NCI-H1694 (cell line): Measurements from ENCODE around the gene IFNL3.
"Not testable (repeated sequence)": the region's sequence is repeated elsewhere in the genome, so short reads cannot be mapped to it uniquely, and the experiment has no call there.

Source experiments
- DNase-seq: peaks from one replicate; lab custom pipeline; 2025; lab: John Stamatoyannopoulos, UW

The IFNL3 gene

GRCh38 chr19:39253374-39254149 is 8.8 kb upstream of the IFNL3 start:
- no peak for DNase-seq

GRCh38 chr19:39252458-39252857 is 7.7 kb upstream of the IFNL3 start:
- no peak for DNase-seq

DNA sequence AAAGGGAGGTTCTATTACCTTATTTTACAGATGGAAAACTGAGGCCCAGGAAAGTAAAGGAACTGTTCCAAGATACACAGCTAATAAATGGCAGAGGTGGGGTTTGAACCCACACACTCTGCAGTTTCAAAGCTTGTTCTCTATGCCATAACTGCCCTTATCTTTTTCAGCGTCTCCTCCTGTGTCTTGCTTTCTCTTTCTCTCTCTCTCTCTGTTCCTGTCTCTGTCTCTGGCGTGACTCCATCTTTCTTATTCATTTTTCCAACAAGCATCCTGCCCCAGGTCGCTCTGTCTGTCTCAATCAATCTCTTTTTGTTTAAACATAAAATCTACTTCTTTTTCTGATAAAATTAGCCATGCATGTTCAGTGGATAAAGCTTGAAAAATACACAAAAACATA is 7.0 kb upstream of the IFNL3 start:
- no peak for DNase-seq

GRCh38 chr19:39251081-39251480 is 6.3 kb upstream of the IFNL3 start:
- DNase-seq: no peak

GRCh38 chr19:39248806-39249205 is 4.0 kb upstream of the IFNL3 start, which contains the start of gene IFNL4:
TSS of gene IFNL4 (minus strand) at chr19:39248856.
- DNase-seq: no peak

GRCh38 chr19:39247701-39248664 is 3.2 kb upstream of the IFNL3 start:
- no peak for DNase-seq

DNA sequence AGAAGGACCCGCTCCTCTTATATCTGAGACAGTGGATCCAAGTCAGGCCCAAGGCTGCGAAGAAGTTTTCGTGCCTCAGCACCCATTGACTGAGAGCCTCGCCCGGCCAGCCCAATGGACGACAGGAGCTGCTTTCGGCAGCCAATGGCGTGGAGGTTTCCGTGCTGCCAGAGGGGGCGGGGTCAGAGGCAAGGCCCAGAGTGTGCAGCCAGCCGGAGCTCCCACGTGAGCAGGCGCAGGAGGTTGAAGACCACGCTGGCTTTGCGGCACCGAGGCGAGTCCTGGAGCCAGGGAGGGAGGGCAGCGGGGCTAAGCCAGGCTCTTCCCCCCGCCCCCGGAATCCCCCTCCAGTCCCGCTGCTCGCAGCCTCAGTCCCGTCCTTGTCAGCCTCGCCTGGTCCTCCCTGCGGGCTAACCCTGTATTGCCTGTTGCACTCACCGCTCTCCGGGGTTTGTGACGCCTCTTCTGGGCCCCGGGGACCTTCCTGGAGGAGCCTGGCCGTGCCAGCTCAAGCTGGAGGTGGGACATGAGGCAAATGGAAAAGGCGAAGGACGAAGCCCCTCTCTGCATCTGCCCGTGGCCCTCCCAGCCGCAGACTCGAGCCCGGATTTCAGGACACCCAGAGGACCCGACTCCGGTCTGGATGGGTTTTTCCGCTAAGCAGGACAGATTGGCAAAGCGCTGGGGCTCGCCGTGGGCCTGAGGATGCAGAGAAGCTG is 2.3 kb upstream of the IFNL3 start:
- no peak for DNase-seq

- not testable (repeated sequence) for DNase-seq
Observed at GRCh38 chr19:39245166-39245565, 360 bp upstream of the IFNL3 start.

DNA sequence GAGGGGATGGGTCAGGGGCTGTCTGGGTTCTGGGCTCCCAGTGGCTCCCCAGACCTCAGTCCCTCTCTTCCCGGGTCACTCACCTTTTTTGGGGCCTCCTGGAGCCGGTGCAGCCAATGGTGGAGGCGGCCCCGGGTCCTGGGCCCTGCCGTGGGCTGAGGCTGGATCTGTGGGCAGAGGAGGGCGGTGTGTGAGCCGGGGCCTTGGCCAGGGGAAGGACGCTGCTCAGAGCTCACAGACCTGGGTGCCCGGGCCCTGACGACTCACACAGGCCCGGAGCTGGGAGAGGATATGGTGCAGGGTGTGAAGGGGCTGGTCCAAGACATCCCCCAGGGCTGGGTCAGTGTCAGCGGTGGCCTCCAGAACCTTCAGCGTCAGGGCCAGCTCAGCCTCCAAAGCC is 1.1 kb downstream of the IFNL3 start:
- not testable (repeated sequence) for DNase-seq

DNA sequence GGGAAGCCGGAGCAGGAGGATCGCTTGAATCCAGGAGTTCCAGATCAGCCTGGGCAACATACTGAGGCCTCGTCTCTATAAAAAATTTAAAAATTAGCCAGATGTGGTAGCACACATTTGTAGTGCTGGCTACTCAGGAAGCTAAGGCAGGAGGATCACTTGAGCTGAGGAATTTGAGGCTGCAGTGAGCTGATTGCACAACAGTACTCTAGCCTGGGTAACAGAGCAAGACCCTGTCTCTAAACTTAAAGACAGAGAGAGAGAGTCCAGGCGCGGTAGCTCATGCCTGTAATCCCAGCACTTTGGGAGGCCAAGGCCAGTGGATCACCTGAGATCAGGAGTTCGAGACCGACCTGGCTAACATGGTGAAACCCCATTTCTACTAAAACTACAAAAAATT is 4.4 kb downstream of the IFNL3 start:
- DNase-seq: no peak

GRCh38 chr19:39238944-39239343 is 5.9 kb downstream of the IFNL3 start:
- DNase-seq: no peak

DNA sequence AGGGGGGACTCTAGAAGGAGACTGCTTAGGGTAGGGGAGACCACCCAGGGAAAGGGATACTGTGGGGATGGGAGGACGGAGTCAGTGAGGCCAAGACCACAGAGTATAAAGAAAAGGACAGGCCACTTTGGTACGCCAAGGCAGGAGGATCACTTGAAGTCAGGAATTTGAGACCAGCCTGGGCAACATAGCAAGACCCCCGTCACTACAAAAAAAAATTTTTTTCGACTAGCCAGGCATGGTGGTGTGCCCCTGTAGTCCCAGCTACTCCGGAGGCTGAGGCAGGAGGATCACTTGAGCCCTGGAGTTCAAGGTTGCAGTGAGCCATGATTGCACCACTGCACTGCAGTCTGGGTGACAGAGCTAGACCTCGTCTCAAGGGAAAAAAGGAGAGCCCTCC is 6.6 kb downstream of the IFNL3 start:
- no peak for DNase-seq

GRCh38 chr19:39237200-39238184 is 7.3 kb downstream of the IFNL3 start:
- no peak for DNase-seq

DNA sequence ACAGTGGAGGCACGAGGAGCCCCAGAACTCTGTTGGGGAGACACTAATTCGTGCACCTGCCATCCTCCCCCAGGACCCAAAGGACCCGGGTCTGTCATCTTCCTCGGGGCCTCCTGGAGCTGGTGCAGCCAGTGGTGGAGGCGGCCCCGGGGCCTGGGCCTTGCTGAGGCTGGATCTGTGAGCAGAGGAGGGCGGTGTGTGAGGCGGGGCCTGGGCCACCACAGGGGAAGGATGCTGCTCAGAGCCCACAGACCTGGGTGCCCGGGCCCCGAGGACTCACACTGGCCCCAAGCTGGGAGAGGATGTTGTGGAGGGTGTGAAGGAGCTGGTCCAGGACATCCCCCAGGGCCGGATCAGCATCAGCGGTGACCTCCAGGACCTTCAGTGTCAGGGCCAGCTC is 8.3 kb downstream of the IFNL3 start:
- DNase-seq: no peak

DNA sequence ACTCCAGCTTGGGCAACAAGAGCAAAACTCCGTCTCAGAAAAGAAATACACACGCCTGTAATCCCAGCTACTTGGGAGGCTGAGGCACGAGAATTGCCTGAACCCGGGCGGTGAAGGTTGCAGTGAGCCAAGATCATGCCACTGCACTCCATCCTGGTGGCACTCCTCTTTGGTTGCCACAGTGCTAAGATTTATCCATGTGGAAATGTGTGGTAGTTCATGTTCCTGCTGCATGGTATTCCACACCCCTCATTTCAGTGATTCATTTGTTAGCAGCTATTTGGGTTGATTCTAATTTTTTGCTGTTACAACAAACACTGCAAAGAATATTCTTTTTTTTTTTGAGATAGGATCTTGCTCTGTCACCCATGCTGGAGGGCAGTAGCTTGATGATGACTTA is 12.1 kb downstream of the IFNL3 start:
- DNase-seq: no peak

- no peak for DNase-seq
Observed at GRCh38 chr19:39230096-39230764, 14.6 kb downstream of the IFNL3 start.

DNA sequence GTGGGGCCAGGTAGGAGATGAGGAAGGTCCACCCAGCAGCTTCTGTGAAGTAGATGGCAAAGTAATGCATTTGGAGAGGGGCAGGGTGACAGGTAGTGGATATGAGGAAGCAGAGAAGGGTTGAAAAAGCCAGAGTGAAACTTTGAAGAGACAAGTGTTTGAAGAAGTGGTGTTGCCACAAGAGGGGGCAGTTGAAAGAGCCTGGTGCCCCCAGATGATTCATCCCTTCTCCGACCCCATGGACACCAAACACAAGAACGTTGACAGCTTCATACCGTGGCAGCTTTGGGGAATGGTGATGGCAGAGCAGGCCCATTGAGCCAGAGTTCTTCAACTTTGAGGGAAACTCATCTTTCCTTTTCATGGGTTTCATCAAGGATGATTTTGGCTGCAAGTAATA is 19.9 kb downstream of the IFNL3 start:
- no peak for DNase-seq

- DNase-seq: no peak
Observed at GRCh38 chr19:39223703-39224279, 21.0 kb downstream of the IFNL3 start.

GRCh38 chr19:39219108-39219507 is 25.7 kb downstream of the IFNL3 start:
- DNase-seq: not testable (repeated sequence)
